ENCODE results near the gene KCNH1. TPM values are rescaled to one million over a fixed set of nuclear protein-coding genes. Genes with fewer than 3 reads are reported as not detected.

KCNH1 gene
- total and polyA plus RNA-seq, 9 of the 15 experiments (the other 6 are each of a cell fraction or from before 2014, with no cell fraction given), result not detected

DNA sequence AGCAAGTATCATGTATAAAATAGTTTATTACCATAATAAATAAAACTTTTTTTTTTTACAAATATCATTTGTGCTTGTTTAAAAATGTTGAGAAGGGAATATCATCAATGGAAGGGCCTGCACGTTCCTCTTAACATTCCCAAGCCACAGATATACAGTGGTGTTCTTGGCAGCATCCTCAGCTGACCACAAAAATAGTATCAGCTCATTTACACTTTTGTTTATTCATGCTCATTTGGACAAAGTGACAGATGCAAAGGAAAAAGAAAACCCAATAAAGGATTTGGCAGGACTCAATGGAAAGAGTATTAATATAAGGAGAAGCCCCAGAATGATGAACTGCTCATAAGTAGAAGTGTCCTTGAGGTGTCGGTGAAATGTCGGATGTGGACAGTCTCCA, 455.6 kb downstream of the KCNH1 start (continued):
- TF ChIP-seq, protein P1, sequence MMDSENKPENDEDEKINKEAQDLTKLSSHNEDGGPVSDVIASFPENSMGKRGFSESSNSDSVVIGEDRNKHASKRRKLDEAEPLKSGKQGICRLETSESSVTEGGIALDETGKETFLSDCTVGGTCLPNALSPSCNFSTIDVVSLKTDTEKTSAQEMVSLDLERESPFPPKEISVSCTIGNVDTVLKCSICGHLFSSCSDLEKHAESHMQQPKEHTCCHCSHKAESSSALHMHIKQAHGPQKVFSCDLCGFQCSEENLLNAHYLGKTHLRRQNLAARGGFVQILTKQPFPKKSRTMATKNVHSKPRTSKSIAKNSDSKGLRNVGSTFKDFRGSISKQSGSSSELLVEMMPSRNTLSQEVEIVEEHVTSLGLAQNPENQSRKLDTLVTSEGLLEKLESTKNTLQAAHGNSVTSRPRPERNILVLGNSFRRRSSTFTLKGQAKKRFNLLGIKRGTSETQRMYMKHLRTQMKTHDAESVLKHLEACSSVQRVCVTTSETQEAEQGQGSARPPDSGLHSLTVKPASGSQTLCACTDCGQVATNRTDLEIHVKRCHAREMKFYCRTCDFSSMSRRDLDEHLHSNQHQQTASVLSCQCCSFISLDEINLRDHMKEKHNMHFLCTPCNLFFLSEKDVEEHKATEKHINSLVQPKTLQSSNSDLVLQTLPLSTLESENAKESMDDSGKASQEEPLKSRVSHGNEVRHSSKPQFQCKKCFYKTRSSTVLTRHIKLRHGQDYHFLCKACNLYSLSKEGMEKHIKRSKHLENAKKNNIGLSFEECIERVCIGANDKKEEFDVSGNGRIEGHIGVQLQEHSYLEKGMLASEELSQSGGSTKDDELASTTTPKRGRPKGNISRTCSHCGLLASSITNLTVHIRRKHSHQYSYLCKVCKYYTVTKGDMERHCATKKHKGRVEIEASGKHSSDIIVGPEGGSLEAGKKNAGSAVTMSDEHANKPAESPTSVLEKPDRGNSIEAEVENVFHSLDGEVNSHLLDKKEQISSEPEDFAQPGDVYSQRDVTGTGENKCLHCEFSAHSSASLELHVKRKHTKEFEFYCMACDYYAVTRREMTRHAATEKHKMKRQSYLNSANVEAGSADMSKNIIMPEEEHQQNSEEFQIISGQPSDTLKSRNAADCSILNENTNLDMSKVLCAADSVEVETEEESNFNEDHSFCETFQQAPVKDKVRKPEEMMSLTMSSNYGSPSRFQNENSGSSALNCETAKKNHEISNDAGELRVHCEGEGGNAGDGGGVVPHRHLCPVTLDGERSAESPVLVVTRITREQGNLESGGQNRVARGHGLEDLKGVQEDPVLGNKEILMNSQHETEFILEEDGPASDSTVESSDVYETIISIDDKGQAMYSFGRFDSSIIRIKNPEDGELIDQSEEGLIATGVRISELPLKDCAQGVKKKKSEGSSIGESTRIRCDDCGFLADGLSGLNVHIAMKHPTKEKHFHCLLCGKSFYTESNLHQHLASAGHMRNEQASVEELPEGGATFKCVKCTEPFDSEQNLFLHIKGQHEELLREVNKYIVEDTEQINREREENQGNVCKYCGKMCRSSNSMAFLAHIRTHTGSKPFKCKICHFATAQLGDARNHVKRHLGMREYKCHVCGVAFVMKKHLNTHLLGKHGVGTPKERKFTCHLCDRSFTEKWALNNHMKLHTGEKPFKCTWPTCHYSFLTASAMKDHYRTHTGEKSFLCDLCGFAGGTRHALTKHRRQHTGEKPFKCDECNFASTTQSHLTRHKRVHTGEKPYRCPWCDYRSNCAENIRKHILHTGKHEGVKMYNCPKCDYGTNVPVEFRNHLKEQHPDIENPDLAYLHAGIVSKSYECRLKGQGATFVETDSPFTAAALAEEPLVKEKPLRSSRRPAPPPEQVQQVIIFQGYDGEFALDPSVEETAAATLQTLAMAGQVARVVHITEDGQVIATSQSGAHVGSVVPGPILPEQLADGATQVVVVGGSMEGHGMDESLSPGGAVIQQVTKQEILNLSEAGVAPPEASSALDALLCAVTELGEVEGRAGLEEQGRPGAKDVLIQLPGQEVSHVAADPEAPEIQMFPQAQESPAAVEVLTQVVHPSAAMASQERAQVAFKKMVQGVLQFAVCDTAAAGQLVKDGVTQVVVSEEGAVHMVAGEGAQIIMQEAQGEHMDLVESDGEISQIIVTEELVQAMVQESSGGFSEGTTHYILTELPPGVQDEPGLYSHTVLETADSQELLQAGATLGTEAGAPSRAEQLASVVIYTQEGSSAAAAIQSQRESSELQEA (IDR thresholded peaks at IDR 0.05; ENCODE audit: low read depth), result no peak
- no peak for TF ChIP-seq CCAR2 (IDR thresholded peaks at IDR 0.05; ENCODE audit: low read depth, low read length)
- TF ChIP-seq, protein P2, sequence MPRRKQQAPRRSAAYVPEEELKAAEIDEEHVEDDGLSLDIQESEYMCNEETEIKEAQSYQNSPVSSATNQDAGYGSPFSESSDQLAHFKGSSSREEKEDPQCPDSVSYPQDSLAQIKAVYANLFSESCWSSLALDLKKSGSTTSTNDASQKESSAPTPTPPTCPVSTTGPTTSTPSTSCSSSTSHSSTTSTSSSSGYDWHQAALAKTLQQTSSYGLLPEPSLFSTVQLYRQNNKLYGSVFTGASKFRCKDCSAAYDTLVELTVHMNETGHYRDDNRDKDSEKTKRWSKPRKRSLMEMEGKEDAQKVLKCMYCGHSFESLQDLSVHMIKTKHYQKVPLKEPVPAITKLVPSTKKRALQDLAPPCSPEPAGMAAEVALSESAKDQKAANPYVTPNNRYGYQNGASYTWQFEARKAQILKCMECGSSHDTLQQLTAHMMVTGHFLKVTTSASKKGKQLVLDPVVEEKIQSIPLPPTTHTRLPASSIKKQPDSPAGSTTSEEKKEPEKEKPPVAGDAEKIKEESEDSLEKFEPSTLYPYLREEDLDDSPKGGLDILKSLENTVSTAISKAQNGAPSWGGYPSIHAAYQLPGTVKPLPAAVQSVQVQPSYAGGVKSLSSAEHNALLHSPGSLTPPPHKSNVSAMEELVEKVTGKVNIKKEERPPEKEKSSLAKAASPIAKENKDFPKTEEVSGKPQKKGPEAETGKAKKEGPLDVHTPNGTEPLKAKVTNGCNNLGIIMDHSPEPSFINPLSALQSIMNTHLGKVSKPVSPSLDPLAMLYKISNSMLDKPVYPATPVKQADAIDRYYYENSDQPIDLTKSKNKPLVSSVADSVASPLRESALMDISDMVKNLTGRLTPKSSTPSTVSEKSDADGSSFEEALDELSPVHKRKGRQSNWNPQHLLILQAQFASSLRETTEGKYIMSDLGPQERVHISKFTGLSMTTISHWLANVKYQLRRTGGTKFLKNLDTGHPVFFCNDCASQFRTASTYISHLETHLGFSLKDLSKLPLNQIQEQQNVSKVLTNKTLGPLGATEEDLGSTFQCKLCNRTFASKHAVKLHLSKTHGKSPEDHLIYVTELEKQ (CRISPR knock-in tag; IDR thresholded peaks at IDR 0.05), result no peak
- TF ChIP-seq, protein P3, sequence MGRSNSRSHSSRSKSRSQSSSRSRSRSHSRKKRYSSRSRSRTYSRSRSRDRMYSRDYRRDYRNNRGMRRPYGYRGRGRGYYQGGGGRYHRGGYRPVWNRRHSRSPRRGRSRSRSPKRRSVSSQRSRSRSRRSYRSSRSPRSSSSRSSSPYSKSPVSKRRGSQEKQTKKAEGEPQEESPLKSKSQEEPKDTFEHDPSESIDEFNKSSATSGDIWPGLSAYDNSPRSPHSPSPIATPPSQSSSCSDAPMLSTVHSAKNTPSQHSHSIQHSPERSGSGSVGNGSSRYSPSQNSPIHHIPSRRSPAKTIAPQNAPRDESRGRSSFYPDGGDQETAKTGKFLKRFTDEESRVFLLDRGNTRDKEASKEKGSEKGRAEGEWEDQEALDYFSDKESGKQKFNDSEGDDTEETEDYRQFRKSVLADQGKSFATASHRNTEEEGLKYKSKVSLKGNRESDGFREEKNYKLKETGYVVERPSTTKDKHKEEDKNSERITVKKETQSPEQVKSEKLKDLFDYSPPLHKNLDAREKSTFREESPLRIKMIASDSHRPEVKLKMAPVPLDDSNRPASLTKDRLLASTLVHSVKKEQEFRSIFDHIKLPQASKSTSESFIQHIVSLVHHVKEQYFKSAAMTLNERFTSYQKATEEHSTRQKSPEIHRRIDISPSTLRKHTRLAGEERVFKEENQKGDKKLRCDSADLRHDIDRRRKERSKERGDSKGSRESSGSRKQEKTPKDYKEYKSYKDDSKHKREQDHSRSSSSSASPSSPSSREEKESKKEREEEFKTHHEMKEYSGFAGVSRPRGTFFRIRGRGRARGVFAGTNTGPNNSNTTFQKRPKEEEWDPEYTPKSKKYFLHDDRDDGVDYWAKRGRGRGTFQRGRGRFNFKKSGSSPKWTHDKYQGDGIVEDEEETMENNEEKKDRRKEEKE (IDR thresholded peaks at IDR 0.05; ENCODE audit: borderline replicate concordance in 1 of 2, control insufficient read depth in 1 of 2, low read depth in 2 of 2, low read length in 1 of 2), result no peak
- TF ChIP-seq XRCC3 (IDR thresholded peaks at IDR 0.05), result no peak
